OCI-LY7 (cell line): ENCODE measurements around the gene STXBP1.

Source experiments
- CTCF ChIP-seq: fragments of 200-600 bp; sonication (generic); conservative IDR thresholded peaks from 2 replicates; pipeline ENCODE4 v1.5.1; 2014; ENCODE audit warnings: mild to moderate bottlenecking, antibody characterized with exemption, low read length, moderate library complexity, mixed read lengths
- EZH2phosphoT487 ChIP-seq: fragments of 200-600 bp; sonication (generic); IDR thresholded peaks from 2 replicates; pipeline ENCODE4 v1.6.1; 2018; ENCODE audit warnings: low read depth, borderline replicate concordance, mild to moderate bottlenecking, mixed run types, antibody characterized with exemption, low read length, moderate library complexity, mixed read lengths

GRCh38 chr9:127598839-127599549, 13.1 kb upstream of the STXBP1 start:
- TF ChIP-seq CTCF (no peak), EZH2phosphoT487 (no peak)
